ENCODE measurements around the gene MUC22. TPM values are rescaled to one million over a fixed set of nuclear protein-coding genes. Genes with fewer than 3 reads are reported as not detected.

Gene MUC22
- total RNA-seq, 3 donors from 2014 or later, result not detected

GRCh38 chr6:31035862-31036497 is 25.7 kb downstream of the MUC22 start:
- H3K36me3 ChIP-seq (ENCODE audit: low read depth), result no peaks in the 10 kb centered on the region
- no peak for TF ChIP-seq CTCF (IDR thresholded peaks at IDR 0.05)
- no peaks in the 10 kb centered on the region for H3K9me3 ChIP-seq
- DNase-seq (no peak), ATAC-seq (no peak)
- no peak overlapping the region for H3K4me3 ChIP-seq
- intact Hi-C loops (cut with DNase I, micrococcal nuclease), result no loop called here
- no peaks in the 10 kb centered on the region for H3K4me1 ChIP-seq (ENCODE audit: low read depth)

GRCh38 chr6:31037169-31037568 is 26.9 kb downstream of the MUC22 start:
- DNase-seq (no peak), ATAC-seq (no peak)
- H3K4me1 ChIP-seq (ENCODE audit: low read depth), result no peaks in the 10 kb centered on the region
- intact Hi-C loops (cut with DNase I, micrococcal nuclease), result no loop called here
- no peak for TF ChIP-seq CTCF (IDR thresholded peaks at IDR 0.05)
- no peak overlapping the region for H3K4me3 ChIP-seq
- H3K9me3 ChIP-seq, result no peaks in the 10 kb centered on the region
- H3K36me3 ChIP-seq (ENCODE audit: low read depth), result no peaks in the 10 kb centered on the region

- ATAC-seq, result no peak
- Histone ChIP-seq H3K36me3 (ENCODE audit: low read depth) (no peaks in the 10 kb centered on the region), H3K9me3 (no peaks in the 10 kb centered on the region), H3K4me1 (ENCODE audit: low read depth) (no peaks in the 10 kb centered on the region), H3K4me3 (no peak overlapping the region)
- TF ChIP-seq CTCF (IDR thresholded peaks at IDR 0.05), result no peak
- intact Hi-C loops (cut with DNase I, micrococcal nuclease), result no loop called here
- DNase-seq, result no peak
Observed at GRCh38 chr6:31037682-31038081, 27.4 kb downstream of the MUC22 start.

GRCh38 chr6:31038559-31038958 is 28.3 kb downstream of the MUC22 start:
- H3K36me3 ChIP-seq (ENCODE audit: low read depth), result no peaks in the 10 kb centered on the region
- ATAC-seq (no peak), DNase-seq (no peak)
- intact Hi-C loops (cut with DNase I, micrococcal nuclease), result no loop called here
- no peak for TF ChIP-seq CTCF (IDR thresholded peaks at IDR 0.05)
- H3K4me3 ChIP-seq, result no peak overlapping the region
- H3K4me1 ChIP-seq (ENCODE audit: low read depth), result no peaks in the 10 kb centered on the region
- no peaks in the 10 kb centered on the region for H3K9me3 ChIP-seq

GRCh38 chr6:31040801-31041200 is 30.5 kb downstream of the MUC22 start:
- Histone ChIP-seq H3K4me3 (no peak overlapping the region), H3K36me3 (ENCODE audit: low read depth) (no peaks in the 10 kb centered on the region), H3K9me3 (no peaks in the 10 kb centered on the region), H3K4me1 (ENCODE audit: low read depth) (no peaks in the 10 kb centered on the region)
- DNase-seq (no peak), ATAC-seq (no peak)
- no peak for TF ChIP-seq CTCF (IDR thresholded peaks at IDR 0.05)
- intact Hi-C loops (cut with DNase I, micrococcal nuclease), result no loop called here
